Measurements from ENCODE around the gene GATD1.

GRCh38 chr11:820655-821511, 43.6 kb upstream of the GATD1 start:
- TF ChIP-seq CTCF (conservative IDR thresholded peaks at IDR 0.05 in 1 of 2, IDR thresholded peaks at IDR 0.05 in 1 of 2; ENCODE audit: low read depth in 1 of 2, low read length in 2 of 2) = no peak
- no peak for TF ChIP-seq EZH2 (IDR thresholded peaks at IDR 0.05; ENCODE audit: low read length, missing control alignments)
